A549 (cell line): Measurements from ENCODE around the gene P4HA1.
"Not testable (repeated sequence)": the region's sequence is repeated elsewhere in the genome, so short reads cannot be mapped to it uniquely, and the experiment has no call there.

Experiments
- CTCF ChIP-seq: fragments of >200 bp; sonication (Bioruptor Twin); formaldehyde crosslinking; IDR thresholded peaks from 3 replicates; pipeline ENCODE4 v1.5.1; 2016
- EHMT2 ChIP-seq: fragments of 200-600 bp; sonication (generic); IDR thresholded peaks from 2 replicates; pipeline ENCODE4 v1.6.1; 2016; ENCODE audit warnings: antibody characterized with exemption, low read depth, mild to moderate bottlenecking, moderate library complexity
- FOSL2 ChIP-seq, 2 experiments: fragments of 450-650 bp in 1 of 2; fragments of >200 bp in 1 of 2; sonication (Bioruptor Twin) in 1 of 2; formaldehyde crosslinking; IDR thresholded peaks; 2 replicates each; pipeline versions ENCODE4 v1.5.0 to v1.6.1; 2016 to 2020; ENCODE audit warnings: mild to moderate bottlenecking in 1 of 2, moderate library complexity in 1 of 2
- MAZ ChIP-seq: fragments of 150-350 bp; IDR thresholded peaks from 2 replicates; pipeline ENCODE4 v1.6.1; 2014; ENCODE audit warnings: antibody characterized with exemption, low read depth, low read length, borderline replicate concordance

- not testable (repeated sequence) for TF ChIP-seq FOSL2 (IDR thresholded peaks at IDR 0.05); FOSL2 (CRISPR knock-in tag; IDR thresholded peaks at IDR 0.05); EHMT2; CTCF; MAZ
These were observed 106.9 kb downstream of the P4HA1 start for GRCh38 chr10:72989771-72990170.
